ENCODE data around the gene STPG2. TPM values are rescaled to one million over a fixed set of nuclear protein-coding genes. Genes with fewer than 3 reads are reported as not detected.
"Not testable (repeated sequence)": the region's sequence is repeated elsewhere in the genome, so short reads cannot be mapped to it uniquely, and the experiment has no call there.

Gene STPG2
- total RNA-seq, 2 donors from 2014 or later: 0.19 TPM; not detected in 1

DNA sequence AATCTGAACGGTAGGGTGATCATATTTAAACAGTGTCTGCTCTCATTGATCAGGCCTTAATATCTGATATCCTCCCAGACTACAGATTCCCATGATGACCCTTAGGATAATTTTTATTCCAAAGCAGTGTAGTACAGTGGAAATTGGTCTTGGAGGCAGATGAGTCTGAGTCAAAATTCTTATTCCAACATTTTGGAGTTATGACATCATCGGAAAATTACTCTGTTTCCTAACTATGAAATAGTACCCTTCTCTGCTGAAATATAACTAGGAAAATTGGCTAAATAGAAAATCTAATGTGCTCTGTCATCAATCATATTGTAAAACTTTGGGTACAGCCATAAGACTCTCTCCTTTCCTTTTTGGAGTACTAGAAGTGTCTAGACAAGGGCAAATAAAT lies 583.3 kb downstream of the STPG2 start:
- intact Hi-C loops (cut with DNase I): no loop called here
- TF ChIP-seq, protein P1, sequence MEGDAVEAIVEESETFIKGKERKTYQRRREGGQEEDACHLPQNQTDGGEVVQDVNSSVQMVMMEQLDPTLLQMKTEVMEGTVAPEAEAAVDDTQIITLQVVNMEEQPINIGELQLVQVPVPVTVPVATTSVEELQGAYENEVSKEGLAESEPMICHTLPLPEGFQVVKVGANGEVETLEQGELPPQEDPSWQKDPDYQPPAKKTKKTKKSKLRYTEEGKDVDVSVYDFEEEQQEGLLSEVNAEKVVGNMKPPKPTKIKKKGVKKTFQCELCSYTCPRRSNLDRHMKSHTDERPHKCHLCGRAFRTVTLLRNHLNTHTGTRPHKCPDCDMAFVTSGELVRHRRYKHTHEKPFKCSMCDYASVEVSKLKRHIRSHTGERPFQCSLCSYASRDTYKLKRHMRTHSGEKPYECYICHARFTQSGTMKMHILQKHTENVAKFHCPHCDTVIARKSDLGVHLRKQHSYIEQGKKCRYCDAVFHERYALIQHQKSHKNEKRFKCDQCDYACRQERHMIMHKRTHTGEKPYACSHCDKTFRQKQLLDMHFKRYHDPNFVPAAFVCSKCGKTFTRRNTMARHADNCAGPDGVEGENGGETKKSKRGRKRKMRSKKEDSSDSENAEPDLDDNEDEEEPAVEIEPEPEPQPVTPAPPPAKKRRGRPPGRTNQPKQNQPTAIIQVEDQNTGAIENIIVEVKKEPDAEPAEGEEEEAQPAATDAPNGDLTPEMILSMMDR (IDR thresholded peaks at IDR 0.05): no peak

GRCh38 chr4:97558204-97558778 lies 585.0 kb downstream of the STPG2 start:
- intact Hi-C loops (cut with DNase I): no loop called here

More for the DNA sequence above, 583.3 kb downstream of the STPG2 start:
- DNase-seq: no peak
- Histone ChIP-seq H3K9ac (ENCODE audit: low read depth in 2 of 2, low read length in 2 of 2) (no peak overlapping the region), H3K36me3 (no peaks in the 10 kb centered on the region), H3K4me1 (no peaks in the 10 kb centered on the region), H3K27ac (no peak overlapping the region), H3K9me3 (no peaks in the 10 kb centered on the region), H3K4me3 (no peak overlapping the region), H3K27me3 (no peaks in the 10 kb centered on the region)

DNA sequence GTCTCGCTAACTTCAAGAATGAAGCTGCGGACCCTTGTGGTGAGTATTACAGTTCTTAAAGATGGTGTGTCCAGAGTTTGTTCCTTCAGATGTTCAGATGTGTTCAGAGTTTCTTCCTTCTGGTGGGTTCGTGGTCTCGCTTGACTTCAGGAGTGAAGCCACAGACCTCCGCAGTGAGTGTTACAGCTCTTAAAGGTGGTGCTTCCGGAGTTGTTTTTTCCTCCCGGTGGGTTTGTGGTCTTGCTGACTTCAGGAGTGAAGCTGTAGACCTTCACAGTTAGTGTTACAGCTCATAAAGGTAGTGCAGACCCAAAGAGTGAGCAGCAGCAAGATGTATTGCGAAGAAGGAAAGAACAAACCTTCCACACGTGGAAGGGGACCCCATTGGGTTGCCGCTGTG lies 592.6 kb downstream of the STPG2 start:
- intact Hi-C loops (cut with DNase I); H3K27ac ChIP-seq; DNase-seq; H3K27me3 ChIP-seq; H3K4me1 ChIP-seq; H3K4me3 ChIP-seq; H3K9ac ChIP-seq (ENCODE audit: low read depth in 2 of 2, low read length in 2 of 2); H3K36me3 ChIP-seq; H3K9me3 ChIP-seq: not testable (repeated sequence)

More at GRCh38 chr4:97558204-97558778, 585.0 kb downstream of the STPG2 start:
- H3K4me3 ChIP-seq: no peak overlapping the region
- H3K9ac ChIP-seq (ENCODE audit: low read depth in 2 of 2, low read length in 2 of 2): no peak overlapping the region
- DNase-seq: no peak
- TF ChIP-seq, protein P1 (IDR thresholded peaks at IDR 0.05): no peak
- no peak overlapping the region for H3K27ac ChIP-seq
- no peaks in the 10 kb centered on the region for H3K4me1 ChIP-seq
- no peaks in the 10 kb centered on the region for H3K36me3 ChIP-seq
- no peaks in the 10 kb centered on the region for H3K9me3 ChIP-seq
- H3K27me3 ChIP-seq: no peaks in the 10 kb centered on the region

DNA sequence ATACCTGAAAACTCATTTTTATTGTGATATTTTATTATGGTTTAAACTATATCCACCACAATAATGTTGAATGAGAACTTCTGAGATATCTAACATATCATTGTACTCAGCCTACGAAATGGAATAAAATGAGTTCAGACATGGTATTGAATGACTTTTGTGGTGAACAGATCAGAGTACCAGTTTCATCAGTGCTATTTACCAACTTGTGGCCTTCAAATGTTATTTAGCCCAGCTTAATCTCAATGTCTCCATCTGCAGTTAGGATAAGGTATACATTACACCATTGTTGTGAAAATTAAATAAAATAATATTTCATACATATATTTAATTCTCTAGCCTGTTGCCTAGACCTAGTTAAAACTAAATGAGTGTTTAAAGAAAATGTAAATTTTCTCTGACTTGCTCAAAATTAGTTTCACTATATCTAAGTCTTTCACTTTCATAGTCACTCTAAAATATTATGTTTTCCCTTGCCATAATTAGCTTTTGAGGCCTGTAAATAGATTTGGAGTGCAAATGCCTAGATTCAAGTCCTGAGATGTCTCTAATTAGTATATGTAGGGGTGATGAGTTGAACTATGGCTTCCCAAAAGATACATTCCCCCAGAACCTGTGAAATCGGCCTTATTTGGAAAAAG lies 594.2 kb downstream of the STPG2 start:
- no peaks in the 10 kb centered on the region for H3K27me3 ChIP-seq
- TF ChIP-seq, protein P1 (IDR thresholded peaks at IDR 0.05): no peak
- intact Hi-C loops (cut with DNase I): no loop called here
- H3K27ac ChIP-seq: no peak overlapping the region
- no peak overlapping the region for H3K4me3 ChIP-seq
- no peak overlapping the region for H3K9ac ChIP-seq (ENCODE audit: low read depth in 2 of 2, low read length in 2 of 2)
- H3K9me3 ChIP-seq: no peaks in the 10 kb centered on the region
- no peaks in the 10 kb centered on the region for H3K4me1 ChIP-seq
- no peak for DNase-seq
- H3K36me3 ChIP-seq: no peaks in the 10 kb centered on the region

DNA sequence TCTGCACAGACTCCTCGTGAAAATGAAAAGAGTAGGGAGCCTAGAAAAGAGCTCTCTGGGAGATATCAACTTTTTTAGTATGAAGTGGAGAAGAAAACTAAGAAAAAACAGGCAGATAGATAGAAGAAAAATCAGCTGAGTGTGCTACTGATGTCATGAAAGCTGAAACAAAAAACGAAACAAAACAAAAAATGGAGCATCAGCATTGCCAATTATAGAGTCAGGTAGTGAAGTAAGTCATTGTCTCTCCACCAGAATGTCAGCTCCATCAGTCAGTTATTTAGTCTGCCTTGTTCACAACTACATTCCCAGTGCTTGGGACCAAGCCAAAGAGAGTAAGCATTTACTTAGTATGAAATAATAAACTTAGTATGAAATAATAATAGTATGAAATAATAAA lies 595.1 kb downstream of the STPG2 start:
- no peaks in the 10 kb centered on the region for H3K27me3 ChIP-seq
- H3K9ac ChIP-seq (ENCODE audit: low read depth in 2 of 2, low read length in 2 of 2): no peak overlapping the region
- no peak overlapping the region for H3K27ac ChIP-seq
- DNase-seq: no peak
- no peaks in the 10 kb centered on the region for H3K36me3 ChIP-seq
- no peak overlapping the region for H3K4me3 ChIP-seq
- intact Hi-C loops (cut with DNase I): no loop called here
- H3K4me1 ChIP-seq: no peaks in the 10 kb centered on the region
- no peaks in the 10 kb centered on the region for H3K9me3 ChIP-seq
- TF ChIP-seq, protein P1 (IDR thresholded peaks at IDR 0.05): no peak

- H3K36me3 ChIP-seq: no peaks in the 10 kb centered on the region
- intact Hi-C loops (cut with DNase I): no loop called here
- no peak overlapping the region for H3K27ac ChIP-seq
- DNase-seq: no peak
- H3K4me1 ChIP-seq: no peaks in the 10 kb centered on the region
- H3K27me3 ChIP-seq: no peaks in the 10 kb centered on the region
- no peak overlapping the region for H3K9ac ChIP-seq (ENCODE audit: low read depth in 2 of 2, low read length in 2 of 2)
- H3K4me3 ChIP-seq: no peak overlapping the region
- H3K9me3 ChIP-seq: no peaks in the 10 kb centered on the region
- TF ChIP-seq, protein P1 (IDR thresholded peaks at IDR 0.05): no peak
Measured at GRCh38 chr4:97531351-97531750, 611.9 kb downstream of the STPG2 start.
